DMS114 treated with DMSO at 0.1 percent for 48 hours (cell line): ENCODE results near the gene TMEM132E.

ENCODE experiments used
- DNase-seq: peaks from one replicate; lab custom pipeline; 2025; ENCODE audit not compliant: unreplicated experiment; lab: John Stamatoyannopoulos, UW

TMEM132E gene

DNA sequence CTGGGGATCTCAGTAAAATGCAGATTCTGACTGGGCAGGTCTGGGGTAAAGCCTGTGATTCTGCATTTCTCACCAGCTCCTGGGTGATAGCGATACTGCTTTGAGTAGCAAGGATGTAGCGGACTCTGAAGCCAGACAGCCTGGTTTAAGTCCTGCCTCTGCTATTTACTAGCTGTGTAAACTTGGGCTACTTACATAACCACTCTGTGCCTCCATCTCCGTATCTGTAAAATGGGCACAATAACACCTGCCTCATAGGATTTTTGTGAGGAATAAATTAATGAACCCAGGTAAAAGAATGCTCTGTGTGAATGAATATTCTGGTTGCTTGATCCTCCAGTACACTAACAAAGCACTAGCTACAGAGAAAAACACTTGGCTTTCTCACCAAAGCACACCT, 54.4 kb downstream of the TMEM132E start:
- no peak for DNase-seq

DNA sequence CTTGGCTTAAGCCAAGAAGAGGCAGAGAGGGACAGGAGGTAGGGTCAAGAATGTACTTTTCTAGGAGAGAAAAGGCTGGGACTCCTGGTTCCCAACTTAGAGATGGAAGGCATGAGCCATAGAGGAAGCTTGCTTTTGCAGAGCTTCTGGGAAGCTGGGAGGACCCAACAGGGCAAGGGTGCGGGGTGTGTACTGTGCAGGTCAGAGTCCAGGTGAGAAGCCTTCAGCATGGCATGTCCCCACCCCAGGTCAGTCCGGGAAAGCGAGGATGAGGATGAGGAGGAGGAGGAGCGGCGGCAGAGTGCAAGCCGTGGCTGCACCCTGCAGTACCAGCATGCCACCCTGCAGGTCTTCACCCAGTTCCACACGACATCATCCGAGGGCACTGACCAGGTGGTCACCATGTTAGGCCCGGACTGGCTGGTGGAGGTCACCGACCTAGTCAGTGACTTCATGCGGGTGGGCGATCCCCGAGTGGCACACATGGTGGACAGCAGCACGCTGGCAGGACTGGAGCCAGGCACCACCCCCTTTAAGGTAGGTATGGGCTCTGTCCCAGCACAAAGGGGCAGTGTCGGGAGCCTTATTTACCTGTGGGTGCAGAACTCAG, 55.3 kb downstream of the TMEM132E start:
- no peak for DNase-seq

DNA sequence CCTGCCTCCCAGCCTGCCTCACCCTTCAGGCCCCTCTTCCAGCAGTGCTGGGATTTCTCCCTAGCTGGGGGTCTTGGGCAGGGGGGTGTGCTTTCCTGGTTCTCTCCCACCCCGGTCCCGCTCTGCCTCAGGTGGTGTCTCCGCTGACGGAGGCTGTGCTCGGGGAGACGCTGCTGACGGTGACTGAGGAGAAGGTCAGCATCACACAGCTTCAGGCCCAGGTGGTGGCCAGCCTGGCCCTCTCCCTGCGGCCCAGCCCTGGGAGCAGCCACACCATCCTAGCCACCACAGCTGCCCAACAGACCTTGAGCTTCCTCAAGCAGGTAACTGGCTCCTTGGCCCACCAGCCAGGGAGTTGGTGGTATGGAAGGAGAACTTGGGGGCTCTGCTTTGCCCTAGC, 56.5 kb downstream of the TMEM132E start:
- no peak for DNase-seq

DNA sequence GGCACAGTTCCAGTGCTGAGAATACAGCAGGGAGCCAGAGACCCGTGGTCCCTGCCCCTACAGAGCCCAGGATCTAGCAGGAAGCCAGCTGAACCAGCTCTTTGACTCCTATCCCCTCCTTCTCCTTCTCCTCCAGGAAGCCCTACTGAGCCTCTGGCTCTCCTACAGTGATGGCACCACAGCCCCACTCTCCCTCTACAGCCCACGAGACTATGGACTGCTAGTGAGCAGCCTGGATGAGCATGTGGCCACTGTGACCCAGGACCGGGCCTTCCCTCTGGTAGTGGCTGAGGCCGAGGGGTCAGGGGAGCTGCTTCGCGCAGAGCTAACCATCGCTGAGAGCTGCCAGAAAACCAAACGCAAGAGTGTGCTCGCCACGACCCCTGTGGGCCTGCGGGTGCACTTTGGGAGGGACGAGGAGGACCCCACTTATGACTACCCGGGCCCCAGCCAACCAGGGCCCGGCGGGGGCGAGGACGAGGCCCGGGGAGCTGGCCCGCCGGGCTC, 57.7 kb downstream of the TMEM132E start:
- no peak for DNase-seq

DNA sequence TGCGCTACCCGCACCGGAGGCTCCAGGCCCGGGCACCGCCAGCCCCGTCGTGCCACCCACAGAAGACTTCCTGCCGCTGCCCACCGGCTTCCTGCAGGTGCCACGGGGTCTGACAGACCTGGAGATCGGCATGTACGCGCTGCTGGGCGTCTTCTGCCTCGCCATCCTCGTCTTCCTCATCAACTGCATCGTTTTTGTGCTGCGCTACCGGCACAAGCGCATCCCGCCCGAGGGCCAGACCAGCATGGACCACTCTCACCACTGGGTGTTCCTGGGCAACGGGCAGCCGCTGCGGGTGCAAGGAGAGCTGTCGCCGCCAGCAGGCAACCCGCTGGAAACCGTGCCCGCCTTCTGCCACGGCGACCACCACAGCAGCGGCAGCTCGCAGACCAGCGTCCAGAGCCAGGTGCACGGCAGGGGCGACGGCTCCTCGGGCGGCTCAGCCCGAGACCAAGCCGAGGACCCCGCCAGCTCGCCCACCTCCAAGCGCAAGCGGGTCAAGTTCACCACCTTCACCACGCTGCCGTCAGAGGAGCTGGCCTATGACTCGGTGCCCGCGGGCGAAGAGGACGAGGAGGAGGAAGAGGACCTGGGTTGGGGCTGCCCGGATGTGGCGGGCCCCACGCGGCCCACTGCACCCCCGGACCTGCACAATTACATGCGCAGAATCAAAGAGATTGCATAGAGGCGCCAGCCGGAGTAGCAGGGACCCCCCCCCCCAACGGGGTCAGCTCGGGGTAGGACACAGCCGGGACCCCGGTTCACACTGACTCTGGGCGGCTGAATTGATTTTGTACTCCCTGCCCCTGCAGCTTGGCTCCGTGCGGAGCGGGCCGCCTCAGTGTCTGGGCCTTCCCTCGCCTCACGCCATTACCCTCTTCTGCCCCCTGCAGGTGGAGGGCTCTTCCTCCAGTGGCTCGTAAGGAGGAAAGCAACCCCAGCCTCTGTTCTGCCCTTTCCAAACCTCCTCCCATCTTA, 58.5 kb downstream of the TMEM132E start:
- no peak for DNase-seq

DNA sequence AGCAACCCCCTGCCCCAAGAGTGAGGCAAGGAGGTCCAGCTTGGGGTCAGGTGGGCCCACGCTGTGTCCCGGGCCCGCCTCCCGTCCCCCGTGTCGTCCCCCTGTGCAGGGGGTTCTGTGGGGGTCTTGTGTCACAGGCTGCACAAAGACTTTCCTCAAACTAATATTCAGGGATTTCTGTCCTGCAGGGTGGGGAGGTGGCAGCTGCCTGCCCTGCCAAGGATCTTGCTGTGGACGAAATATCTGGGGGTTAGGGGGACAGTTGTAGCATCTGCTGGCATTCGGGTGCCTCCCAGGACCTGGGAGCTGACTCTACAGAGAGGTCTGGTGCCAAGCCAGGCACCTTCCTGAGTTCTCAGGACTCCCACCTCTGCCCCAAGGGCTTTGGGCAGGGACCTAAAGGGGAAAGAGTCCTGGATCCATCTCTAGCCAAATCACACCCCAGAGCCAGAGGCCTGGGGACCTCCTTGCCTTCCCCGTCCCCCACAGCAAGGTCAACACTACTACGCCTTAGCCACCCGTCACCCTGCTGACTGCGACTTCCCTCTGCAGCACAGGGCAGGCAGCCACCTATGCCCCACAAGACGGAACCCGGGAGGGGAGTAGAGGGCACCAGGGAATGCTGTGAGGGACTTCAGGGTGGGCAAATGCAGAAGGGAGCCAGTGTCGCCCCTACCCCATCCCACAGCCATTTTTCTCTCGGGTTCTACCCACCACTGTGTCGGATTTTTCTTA, 59.3 kb downstream of the TMEM132E start:
- no peak for DNase-seq

DNA sequence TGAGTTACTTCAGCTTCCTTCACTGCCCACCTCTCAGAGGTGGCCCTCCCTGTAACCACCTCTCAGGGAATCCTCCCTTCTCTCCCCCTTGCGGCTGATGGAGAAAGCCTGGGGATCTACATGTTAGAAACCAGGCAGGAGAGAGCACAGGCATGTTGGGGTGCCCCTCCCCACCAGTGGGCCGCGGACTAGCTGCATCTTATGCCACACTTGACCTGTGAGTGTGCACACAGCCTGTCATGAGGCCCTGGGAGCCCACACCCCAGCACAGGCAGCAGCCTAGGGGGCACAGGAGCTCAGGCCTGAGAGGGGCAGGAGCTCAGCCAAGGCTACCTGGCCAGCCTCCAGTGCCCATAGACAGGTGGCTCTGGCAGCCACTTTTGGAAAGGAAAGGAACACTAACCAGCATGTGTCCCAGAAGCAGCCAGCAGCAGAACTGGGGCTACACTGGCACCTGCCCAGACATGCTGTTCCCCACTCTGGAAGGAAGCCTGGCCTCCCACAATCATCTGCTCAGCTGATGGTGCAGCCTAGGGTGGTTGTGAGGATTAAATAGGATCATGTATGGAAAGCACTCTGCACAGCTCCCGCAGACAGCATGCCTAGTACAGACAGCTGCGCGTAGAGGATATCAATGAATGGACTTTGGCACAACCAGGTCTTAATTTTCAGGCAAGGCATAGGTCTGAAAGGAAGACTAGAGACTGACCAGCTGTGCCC, 60.5 kb downstream of the TMEM132E start:
- no peak for DNase-seq

DNA sequence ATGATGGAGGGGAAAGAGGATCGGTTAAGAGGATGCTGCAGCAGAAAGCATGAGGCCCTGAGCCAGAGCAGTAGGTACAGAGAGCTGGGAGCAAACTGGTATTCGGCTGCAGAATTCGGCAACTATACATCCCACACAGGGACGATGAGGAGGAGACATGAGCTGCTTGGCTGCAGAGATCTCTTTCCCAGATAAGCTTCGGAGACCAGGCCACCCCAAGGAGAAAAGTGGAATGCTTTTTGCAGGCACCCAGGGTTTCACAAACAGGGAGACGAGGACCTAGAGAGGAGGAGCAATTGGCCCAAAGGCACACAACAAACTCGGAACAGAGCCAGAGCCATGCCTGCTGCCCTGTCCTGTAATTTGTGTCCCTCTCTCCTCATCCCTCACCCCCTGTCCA, 62.0 kb downstream of the TMEM132E start:
- DNase-seq = no peak

DNA sequence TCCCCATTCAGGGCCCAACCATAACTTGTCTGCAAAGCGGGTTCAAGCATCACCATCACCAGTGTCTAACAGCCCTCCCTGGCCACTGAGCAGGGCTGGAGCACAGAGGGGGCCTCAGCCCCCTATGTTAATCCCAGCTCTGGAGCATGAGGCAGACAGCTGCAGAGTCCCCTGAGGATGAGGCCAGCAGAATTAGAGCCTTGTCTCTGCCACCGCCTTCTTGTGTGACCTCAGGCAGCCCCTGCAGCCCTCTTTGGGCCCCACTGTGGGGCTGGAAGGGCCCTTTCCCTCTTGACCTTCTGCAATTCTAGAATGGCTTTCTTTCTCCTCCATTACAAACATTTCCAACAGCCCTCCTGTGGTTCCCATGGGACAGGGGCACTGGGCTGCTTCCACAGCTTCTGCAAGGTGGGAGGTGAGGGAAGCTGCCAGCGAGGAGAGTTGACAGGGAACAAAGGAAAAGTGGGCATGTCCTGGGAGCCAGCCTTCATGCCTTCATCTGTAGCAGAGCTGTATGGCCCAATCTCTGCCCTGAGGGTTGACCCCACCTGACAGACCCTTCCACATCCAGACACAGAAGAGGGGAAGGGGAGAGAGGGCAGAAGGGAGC, 65.7 kb downstream of the TMEM132E start:
- DNase-seq = no peak

DNA sequence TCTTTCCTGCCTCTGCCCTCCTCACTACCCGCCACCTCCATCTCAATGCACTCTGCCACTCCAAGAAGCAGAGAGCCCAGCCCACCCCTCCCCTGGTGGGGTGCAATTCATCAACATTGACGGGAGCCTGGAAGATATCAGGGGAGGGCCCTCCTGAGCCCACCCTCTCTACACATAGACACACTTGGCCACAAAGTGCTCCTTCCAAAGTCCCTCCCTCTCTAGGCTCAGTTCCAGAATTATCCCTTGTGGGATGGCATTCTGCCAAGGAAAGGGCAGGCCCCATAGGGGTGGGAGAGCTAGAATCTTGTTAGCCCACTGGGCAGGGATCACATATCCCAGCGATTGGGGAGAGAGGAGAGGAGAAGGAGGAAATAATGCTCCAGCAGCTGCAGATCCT, 66.2 kb downstream of the TMEM132E start:
- no peak for DNase-seq

DNA sequence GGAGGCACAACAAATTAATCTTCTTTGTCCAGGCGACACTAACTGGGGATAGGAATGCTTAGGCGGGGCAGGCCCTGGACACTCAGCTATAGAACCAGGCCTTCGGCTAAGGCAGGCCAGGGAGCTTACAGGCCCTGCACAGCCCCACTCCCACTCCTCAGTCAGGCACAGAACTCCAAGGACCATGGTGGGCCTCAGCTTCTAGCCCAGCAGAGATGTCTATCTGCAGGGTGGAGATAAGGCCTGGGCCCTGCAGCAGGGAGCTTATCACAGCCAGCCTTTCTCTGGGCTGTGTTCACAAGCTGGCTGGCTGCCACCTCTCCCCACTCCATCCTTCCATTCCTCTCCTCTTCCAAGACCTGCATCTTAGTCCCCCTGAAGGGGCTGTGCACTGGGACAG, 68.1 kb downstream of the TMEM132E start:
- no peak for DNase-seq

DNA sequence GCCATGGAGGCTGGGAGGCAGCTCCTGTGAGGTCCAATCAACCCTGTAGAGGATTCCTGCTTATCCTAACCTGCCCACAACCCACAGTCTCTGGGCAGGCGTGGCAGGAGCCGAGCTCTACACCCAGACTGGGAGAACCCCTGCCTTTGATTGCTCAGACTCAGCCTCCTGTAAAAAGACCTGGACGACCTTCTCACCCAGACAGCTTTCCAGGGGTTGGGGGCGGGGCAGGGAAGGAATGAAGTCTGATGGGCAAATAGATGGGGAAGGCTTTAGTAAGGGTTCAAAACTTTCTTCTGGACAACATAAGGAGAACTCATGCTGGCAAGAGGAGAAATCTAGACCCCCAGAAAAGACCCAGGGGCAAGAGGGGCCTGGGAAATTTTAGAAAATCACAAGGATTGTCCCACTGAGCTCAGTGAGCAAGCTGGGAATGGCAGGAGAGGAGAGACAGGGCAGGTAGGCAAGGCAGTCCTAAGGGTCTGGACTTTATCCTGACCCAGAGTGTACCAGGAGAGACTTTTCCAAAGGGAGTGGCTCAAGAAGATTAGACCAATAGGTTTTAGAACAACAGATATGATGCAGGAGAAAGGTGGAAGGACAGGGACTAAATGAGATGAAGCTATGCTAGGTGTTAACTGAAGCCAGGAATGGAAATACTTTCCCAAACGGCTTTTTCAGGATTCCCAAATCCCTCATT, 70.8 kb downstream of the TMEM132E start:
- DNase-seq = no peak

DNA sequence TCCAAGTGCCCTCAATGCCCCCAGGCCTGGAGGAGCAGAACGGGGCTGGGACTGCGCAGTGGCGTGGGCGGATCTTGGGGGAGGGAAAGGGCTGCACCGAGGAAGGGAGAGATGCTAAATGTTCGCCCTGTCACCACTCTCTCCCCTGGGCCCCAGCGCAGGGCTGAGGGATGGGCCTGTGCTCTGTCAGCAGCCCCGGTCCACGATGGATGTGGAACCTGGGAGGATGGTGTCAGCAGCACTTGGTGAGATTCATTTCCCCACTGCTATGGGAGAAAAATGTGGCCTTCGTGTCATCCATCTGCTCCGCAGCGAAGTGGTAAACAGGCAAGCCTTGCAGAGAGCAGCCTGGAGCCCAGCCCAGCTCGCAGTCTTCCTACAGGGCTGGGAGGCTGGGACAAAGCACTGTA, 72.0 kb downstream of the TMEM132E start:
- DNase-seq = no peak

DNA sequence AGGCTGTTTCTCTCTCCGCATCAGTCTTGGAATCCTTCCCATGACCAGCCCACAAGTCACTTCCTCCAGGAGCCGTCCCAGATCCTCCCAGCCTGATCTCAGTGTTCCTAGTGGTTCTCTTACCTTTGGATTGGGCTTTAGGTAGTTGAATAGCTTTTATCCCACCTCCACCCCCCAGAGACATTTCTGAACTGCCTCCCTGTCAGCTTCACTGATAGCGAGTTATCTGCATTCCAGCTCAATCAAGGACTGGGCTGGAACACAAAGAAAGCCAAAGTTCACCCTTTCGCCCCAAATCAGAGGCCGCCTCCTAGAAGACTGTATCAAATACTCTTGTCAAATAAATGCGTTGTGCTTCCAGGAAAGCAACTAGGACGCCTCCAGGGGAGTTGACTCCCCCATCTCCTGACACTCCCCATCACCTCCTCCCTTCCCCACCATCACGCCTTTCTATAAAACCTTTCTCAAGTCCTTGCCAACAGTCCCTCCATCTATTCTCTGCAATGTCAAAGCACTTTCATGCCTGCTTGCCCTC, 72.7 kb downstream of the TMEM132E start:
- no peak for DNase-seq

DNA sequence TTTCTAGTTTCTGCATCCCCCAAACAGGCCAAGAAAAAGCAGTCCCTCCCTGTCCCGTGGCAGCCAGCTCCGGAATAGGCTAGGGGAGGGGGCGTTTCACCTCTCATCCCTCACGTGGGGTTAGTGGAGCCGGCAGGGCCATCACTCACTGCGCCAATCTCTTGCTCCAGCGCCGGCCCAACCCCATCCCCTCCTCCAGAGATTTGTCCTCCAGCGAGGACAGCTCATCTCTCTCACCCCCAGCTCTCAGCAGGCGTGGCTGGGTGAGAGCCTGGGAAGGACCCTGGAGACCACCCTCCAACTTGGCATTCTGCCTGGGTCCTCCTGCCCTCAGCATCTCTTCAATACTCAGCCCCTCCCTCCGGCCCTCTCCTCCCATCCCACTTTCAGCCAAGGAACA, 74.1 kb downstream of the TMEM132E start:
- DNase-seq = no peak

DNA sequence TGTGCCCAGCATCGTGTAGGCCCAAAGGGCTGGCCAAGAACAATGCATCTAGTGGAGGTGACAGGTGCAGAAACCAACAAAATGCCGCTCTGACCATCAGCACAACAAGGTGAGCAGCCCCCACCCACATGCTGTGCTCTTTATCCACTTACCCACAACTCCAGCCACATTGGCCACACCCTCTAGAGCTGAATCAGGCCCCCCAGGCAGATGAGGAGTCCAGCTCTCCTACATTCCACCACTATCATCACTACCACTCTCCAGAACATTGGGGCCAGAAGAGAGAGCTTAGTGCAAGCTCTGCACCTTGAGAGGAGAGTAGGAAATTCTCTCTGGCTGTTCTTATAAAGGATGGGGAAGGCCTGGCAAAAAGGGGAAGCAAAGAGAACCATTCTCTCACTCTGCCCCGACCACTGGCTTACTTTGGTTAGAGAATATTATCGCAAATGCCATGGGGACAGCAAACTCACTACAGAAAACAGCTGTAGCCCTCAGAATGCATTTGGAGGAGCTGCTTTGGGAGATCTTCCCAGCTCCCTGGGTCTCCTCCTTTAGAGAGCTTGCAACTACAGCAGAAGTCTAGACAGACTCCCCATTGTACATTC, 75.0 kb downstream of the TMEM132E start:
- DNase-seq = no peak

DNA sequence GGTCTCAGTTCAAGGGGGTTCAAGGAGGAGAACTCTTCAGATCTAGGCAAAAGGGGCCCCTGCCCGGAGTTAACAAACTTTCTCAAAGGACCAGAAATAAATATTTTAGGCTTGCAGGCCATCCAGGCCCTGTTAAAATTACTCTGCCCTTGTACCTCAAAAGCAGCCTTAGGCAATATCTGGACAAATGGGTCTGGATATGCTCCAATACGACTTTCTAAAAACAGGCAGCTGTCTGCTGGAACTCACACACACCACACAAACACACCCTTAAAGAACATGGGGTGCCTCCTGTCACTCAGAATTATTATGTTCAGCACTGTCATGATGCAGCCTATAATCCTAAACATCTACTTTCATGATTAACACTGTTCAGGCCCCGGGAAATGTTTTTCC, 75.5 kb downstream of the TMEM132E start:
- DNase-seq = no peak

DNA sequence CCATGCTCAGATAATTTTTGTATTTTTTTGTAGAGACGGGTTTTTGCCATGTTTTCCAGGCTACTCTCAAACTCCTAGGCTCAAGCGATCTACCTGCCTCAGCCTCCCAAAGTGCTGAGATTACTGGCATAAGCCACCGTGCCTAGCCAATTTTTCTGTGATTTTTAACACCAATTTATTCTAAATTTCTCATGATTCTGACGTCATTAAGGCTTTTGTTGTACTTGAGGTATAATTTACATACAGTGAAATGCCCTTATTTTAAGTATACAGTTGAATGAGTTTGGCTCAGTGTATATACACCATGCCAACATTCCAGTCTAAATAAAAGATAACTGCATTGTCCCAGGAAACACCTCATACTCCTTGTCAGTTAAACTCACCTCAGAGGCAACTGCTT, 77.4 kb downstream of the TMEM132E start:
- no peak for DNase-seq

DNA sequence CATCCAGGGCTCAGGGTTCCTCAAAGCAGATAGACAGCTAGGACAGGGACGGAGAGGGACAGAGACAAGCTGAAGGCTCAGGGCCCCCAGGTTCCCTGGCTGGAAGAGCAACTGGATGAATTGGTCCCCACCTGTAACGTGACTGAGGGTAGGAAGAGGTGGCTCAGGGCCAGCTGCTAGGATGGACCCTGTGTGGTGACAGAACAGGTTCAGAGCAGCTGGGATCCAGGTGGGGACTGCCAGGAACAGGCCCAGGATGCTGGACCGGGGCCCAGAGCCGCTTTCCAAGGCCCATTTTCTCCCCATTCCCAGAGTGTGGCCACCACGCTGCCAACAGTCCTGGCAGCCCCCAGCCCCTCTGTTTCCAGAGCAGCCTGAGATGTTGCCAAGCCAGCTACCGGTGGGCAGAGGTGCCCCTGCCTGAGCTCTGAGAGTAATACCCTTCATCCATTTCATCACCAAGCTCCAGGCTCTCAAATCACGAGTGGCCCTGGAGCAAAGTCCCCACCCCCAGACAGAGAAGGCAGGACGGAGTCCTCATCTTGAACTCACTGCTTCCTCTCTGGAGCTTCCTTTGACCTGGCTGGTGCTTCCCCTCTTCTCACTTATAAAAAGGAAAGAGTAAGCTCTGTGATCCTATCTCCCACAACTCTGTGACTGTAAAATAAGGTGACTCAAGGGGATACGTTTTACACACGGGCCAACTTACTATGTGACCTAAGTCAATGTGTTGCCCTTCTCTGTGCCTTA, 79.6 kb downstream of the TMEM132E start:
- no peak for DNase-seq
